ENCODE results near the gene JARID2. TPM values are rescaled to one million over a fixed set of nuclear protein-coding genes. Genes with fewer than 3 reads are reported as not detected.
A peak's percentile ranks its signal among the peaks of the same experiment; 100 is the strongest.

JARID2 gene
- total and polyA plus RNA-seq, 9 of the 15 experiments (the other 6 are each of a cell fraction or from before 2014, with no cell fraction given) = 5.0 to 29.0 (median 15.6) TPM

- no peak for TF ChIP-seq RBM14 (IDR thresholded peaks at IDR 0.05; ENCODE audit: borderline replicate concordance, insufficient read depth, low read depth, low read length)
- no peak for TF ChIP-seq CBX8 (IDR thresholded peaks at IDR 0.05; ENCODE audit: borderline replicate concordance, extremely low read depth, low read depth, low read length, poor library complexity, severe bottlenecking)
- TF ChIP-seq GMEB1 (CRISPR knock-in tag; IDR thresholded peaks at IDR 0.05) = peak; percentile 9; the same call in 1 of the 2 replicates
- peak; percentile 45; the same call in 1 of the 2 replicates for TF ChIP-seq CTBP1 (IDR thresholded peaks at IDR 0.05; ENCODE audit: borderline replicate concordance)
- TF ChIP-seq ZNF12 (CRISPR knock-in tag; IDR thresholded peaks at IDR 0.05) = no peak
- no peak for TF ChIP-seq ERF (CRISPR knock-in tag; IDR thresholded peaks at IDR 0.05)
- TF ChIP-seq ZNF609 (CRISPR knock-in tag; IDR thresholded peaks at IDR 0.05; ENCODE audit: borderline replicate concordance) = no peak
- no peak for TF ChIP-seq YY1 (IDR thresholded peaks at IDR 0.05; ENCODE audit: borderline replicate concordance in 1 of 3, control insufficient read depth in 1 of 3, extremely low read depth in 1 of 3, insufficient read depth in 3 of 3, insufficient read length in 1 of 3, insufficient replicate concordance in 2 of 3, low read depth in 1 of 3, low read length in 2 of 3)
- no peak for TF ChIP-seq ZBTB49 (CRISPR knock-in tag; IDR thresholded peaks at IDR 0.05; ENCODE audit: borderline replicate concordance)
- no peak for TF ChIP-seq ZKSCAN8 (CRISPR knock-in tag; IDR thresholded peaks at IDR 0.05)
- no peak for TF ChIP-seq KAT2B (IDR thresholded peaks at IDR 0.05; ENCODE audit: low read depth, low read length)
- TF ChIP-seq LEF1 (IDR thresholded peaks at IDR 0.05) = no peak
- TF ChIP-seq ID3 (CRISPR knock-in tag; IDR thresholded peaks at IDR 0.05) = no peak
- TF ChIP-seq ID3 (tag; IDR thresholded peaks at IDR 0.05) = no peak
- no peak for TF ChIP-seq ZNF263 (CRISPR knock-in tag; IDR thresholded peaks at IDR 0.05; ENCODE audit: borderline replicate concordance)
- TF ChIP-seq TAF7 (tag; IDR thresholded peaks at IDR 0.05) = 0 out of 2 replicates have a peak, but pooled peaks have one; percentile 16
- no peak for TF ChIP-seq LARP7 (IDR thresholded peaks at IDR 0.05)
- TF ChIP-seq TARDBP (IDR thresholded peaks at IDR 0.05) = no peak
Observed at GRCh38 chr6:15553736-15554294, 307.9 kb downstream of the JARID2 start (continued).

All from K562 (cell line).